ENCODE measurements around the gene ZNF326.

ZNF326 gene

GRCh38 chr1:89954401-89954800 is 40.5 kb upstream of the ZNF326 start:
- no peaks in the 10 kb centered on the region for H3K36me3 ChIP-seq (ENCODE audit: insufficient read depth, low read length)
- no peak overlapping the region for H3K4me3 ChIP-seq (ENCODE audit: low read depth in 1 of 2, low read length in 2 of 2)
- H3K4me1 ChIP-seq (ENCODE audit: insufficient read depth, low read length) = no peaks in the 10 kb centered on the region
- H3K9ac ChIP-seq (ENCODE audit: low read length) = no peak overlapping the region
- no peaks in the 10 kb centered on the region for H3K9me3 ChIP-seq (ENCODE audit: low read length)
- no peak overlapping the region for H3K27ac ChIP-seq (ENCODE audit: low read depth, low read length)
- H3K27me3 ChIP-seq (ENCODE audit: control insufficient read depth in 1 of 2, insufficient read depth in 2 of 2, low read length in 2 of 2) = no peaks in the 10 kb centered on the region

DNA sequence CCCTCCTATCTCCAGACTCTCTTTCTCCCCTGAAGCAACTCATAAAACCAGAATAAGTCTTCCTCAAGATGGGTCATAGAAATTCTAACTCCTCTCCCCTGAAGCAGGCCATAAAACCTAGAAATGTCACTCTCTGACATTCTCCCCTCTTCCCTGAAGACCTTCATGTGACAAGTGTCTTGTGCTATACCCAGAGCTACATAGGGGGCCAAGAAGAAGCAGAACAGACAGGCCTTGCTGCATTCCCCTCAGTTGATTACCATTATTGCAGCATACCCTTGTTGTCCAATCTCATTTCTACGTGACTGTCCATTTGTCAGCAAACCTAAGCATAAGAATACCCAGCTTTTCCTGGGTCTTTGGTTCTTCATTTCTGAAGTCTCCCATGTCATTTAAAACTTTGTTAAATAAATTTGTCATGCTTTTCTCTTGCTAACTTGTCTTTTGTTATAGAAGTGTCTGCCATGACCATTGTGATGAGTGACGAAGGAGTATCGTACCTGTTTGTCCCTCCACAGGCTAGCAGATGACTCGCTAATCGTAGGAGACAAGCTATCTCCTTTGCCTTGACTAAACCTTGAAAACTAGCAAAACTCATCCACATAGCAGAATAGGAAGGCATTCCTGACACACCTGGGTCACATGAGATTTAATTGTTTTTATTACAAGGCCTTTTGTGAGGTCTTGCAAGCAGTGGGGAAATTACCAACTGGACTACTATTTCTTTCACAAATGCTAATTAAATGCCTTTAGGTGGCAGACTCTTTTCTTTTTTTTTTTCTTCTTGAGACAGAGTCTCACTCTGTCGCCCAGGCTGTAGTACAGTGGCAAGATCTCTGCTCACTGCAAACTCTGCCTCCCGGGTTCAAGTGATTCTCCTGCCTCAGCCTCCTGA is 39.4 kb upstream of the ZNF326 start:
- H3K27me3 ChIP-seq (ENCODE audit: control insufficient read depth in 1 of 2, insufficient read depth in 2 of 2, low read length in 2 of 2) = no peaks in the 10 kb centered on the region

GRCh38 chr1:89957107-89957506 is 37.8 kb upstream of the ZNF326 start:
- H3K9ac ChIP-seq (ENCODE audit: low read length) = no peak overlapping the region
- H3K4me3 ChIP-seq (ENCODE audit: low read depth in 1 of 2, low read length in 2 of 2) = no peak overlapping the region
- H3K4me1 ChIP-seq (ENCODE audit: insufficient read depth, low read length) = peaks cover 3% of the 10 kb centered on the region
- H3K27me3 ChIP-seq (ENCODE audit: control insufficient read depth in 1 of 2, insufficient read depth in 2 of 2, low read length in 2 of 2) = no peaks in the 10 kb centered on the region
- H3K36me3 ChIP-seq (ENCODE audit: insufficient read depth, low read length) = no peaks in the 10 kb centered on the region
- H3K27ac ChIP-seq (ENCODE audit: low read depth, low read length) = no peak overlapping the region
- H3K9me3 ChIP-seq (ENCODE audit: low read length) = no peaks in the 10 kb centered on the region

More for the DNA sequence above, 39.4 kb upstream of the ZNF326 start:
- no peaks in the 10 kb centered on the region for H3K9me3 ChIP-seq (ENCODE audit: low read length)
- no peak overlapping the region for H3K27ac ChIP-seq (ENCODE audit: low read depth, low read length)
- no peak overlapping the region for H3K4me3 ChIP-seq (ENCODE audit: low read depth in 1 of 2, low read length in 2 of 2)
- H3K36me3 ChIP-seq (ENCODE audit: insufficient read depth, low read length) = no peaks in the 10 kb centered on the region
- no peak overlapping the region for H3K9ac ChIP-seq (ENCODE audit: low read length)
- H3K4me1 ChIP-seq (ENCODE audit: insufficient read depth, low read length) = no peaks in the 10 kb centered on the region

DNA sequence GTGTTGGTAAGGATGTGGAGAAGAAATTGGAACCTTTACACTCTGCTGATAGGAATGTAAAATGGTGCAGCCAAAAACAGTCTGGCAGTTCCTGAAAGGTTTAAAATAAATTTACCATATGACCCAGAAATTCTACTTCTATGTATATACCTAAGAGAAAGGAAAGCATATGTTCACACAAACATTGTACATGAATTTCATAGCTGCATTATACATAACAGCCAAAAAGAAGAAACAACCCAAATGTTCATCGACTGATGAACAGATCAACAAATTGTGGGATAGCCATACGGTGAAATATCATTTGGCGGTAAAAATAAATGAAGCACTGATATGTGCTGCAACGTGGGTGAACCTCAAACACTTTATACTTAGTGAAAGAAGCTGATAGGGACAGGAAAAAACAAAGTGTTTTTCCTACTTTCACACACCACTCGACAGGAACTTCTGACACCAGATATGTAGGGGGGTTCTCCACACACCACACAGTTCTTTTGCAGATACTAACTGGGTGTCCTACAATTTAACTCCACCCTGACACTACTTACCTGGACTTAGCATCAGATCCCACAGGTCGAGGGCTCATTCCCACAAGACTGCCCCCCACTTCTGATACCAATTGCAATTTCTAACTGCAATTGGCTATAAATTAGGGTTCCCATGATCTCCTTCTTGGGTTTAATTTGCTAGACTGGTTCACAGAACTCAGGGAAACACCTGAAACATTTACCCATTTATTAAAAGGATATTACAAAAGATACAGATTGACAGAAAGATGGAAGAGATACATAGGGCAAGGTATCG is 35.9 kb upstream of the ZNF326 start:
- H3K4me3 ChIP-seq (ENCODE audit: low read depth in 1 of 2, low read length in 2 of 2) = no peak overlapping the region
- H3K9ac ChIP-seq (ENCODE audit: low read length) = no peak overlapping the region
- no peaks in the 10 kb centered on the region for H3K36me3 ChIP-seq (ENCODE audit: insufficient read depth, low read length)
- no peak overlapping the region for H3K27ac ChIP-seq (ENCODE audit: low read depth, low read length)
- peaks cover 10% of the 10 kb centered on the region for H3K4me1 ChIP-seq (ENCODE audit: insufficient read depth, low read length)
- H3K27me3 ChIP-seq (ENCODE audit: control insufficient read depth in 1 of 2, insufficient read depth in 2 of 2, low read length in 2 of 2) = no peaks in the 10 kb centered on the region
- H3K9me3 ChIP-seq (ENCODE audit: low read length) = no peaks in the 10 kb centered on the region

GRCh38 chr1:89959719-89960118 is 35.2 kb upstream of the ZNF326 start:
- Histone ChIP-seq H3K36me3 (ENCODE audit: insufficient read depth, low read length) (no peaks in the 10 kb centered on the region), H3K4me3 (ENCODE audit: low read depth in 1 of 2, low read length in 2 of 2) (no peak overlapping the region), H3K4me1 (ENCODE audit: insufficient read depth, low read length) (peaks cover 10% of the 10 kb centered on the region), H3K27me3 (ENCODE audit: control insufficient read depth in 1 of 2, insufficient read depth in 2 of 2, low read length in 2 of 2) (no peaks in the 10 kb centered on the region), H3K9me3 (ENCODE audit: low read length) (no peaks in the 10 kb centered on the region), H3K9ac (ENCODE audit: low read length) (no peak overlapping the region), H3K27ac (ENCODE audit: low read depth, low read length) (no peak overlapping the region)

DNA sequence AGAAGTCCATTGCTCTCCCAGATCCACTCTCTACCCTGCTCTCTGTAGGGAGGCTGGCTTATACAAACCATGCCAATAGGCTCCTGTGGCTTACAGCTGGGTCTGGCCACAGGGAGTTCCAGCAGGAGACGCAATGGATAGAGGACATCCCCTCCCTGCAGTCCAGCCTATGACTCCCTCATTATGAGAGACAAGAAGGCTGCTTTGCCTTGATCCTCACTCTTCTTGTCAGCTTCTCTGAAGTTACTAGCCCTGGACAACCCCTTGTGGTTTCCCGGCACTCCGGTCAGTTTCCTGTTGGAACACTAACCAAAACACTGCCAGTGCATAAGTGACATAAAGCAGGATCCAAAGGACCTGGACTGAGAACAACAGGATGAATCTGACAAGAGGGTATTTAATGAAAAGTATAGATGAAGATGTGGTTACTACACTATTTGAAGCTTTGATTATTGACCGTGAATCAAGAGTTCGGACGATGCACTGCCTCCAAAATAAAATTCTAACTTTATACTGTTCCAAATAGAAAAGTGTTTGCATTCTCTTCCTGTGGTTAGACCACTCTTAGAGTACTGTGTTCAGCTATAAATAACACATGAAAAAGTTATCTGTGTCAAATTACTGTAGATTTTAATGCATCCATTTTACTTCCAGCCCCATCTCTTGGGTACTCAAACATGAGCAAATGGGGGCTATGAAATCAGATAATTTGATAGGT is 32.7 kb upstream of the ZNF326 start:
- no peak overlapping the region for H3K27ac ChIP-seq (ENCODE audit: low read depth, low read length)
- H3K4me3 ChIP-seq (ENCODE audit: low read depth in 1 of 2, low read length in 2 of 2) = no peak overlapping the region
- H3K9me3 ChIP-seq (ENCODE audit: low read length) = no peaks in the 10 kb centered on the region
- H3K36me3 ChIP-seq (ENCODE audit: insufficient read depth, low read length) = no peaks in the 10 kb centered on the region
- H3K4me1 ChIP-seq (ENCODE audit: insufficient read depth, low read length) = peaks cover 10% of the 10 kb centered on the region
- H3K27me3 ChIP-seq (ENCODE audit: control insufficient read depth in 1 of 2, insufficient read depth in 2 of 2, low read length in 2 of 2) = no peaks in the 10 kb centered on the region
- H3K9ac ChIP-seq (ENCODE audit: low read length) = no peak overlapping the region

- Histone ChIP-seq H3K27me3 (ENCODE audit: control insufficient read depth in 1 of 2, insufficient read depth in 2 of 2, low read length in 2 of 2) (no peaks in the 10 kb centered on the region), H3K4me1 (ENCODE audit: insufficient read depth, low read length) (peaks cover 10% of the 10 kb centered on the region), H3K9ac (ENCODE audit: low read length) (no peak overlapping the region), H3K9me3 (ENCODE audit: low read length) (no peaks in the 10 kb centered on the region), H3K36me3 (ENCODE audit: insufficient read depth, low read length) (no peaks in the 10 kb centered on the region), H3K4me3 (ENCODE audit: low read depth in 1 of 2, low read length in 2 of 2) (no peak overlapping the region), H3K27ac (ENCODE audit: low read depth, low read length) (no peak overlapping the region)
These were observed 32.2 kb upstream of the ZNF326 start for GRCh38 chr1:89962742-89963075.

- Histone ChIP-seq H3K27ac (ENCODE audit: low read depth, low read length) (no peak overlapping the region), H3K4me1 (ENCODE audit: insufficient read depth, low read length) (peaks cover 10% of the 10 kb centered on the region), H3K36me3 (ENCODE audit: insufficient read depth, low read length) (no peaks in the 10 kb centered on the region)
These were observed 29.6 kb upstream of the ZNF326 start for GRCh38 chr1:89965193-89965768.

GRCh38 chr1:89966656-89967055 is 28.3 kb upstream of the ZNF326 start:
- H3K36me3 ChIP-seq (ENCODE audit: insufficient read depth, low read length) = no peaks in the 10 kb centered on the region
- no peak overlapping the region for H3K9ac ChIP-seq (ENCODE audit: low read length)
- no peaks in the 10 kb centered on the region for H3K27me3 ChIP-seq (ENCODE audit: control insufficient read depth in 1 of 2, insufficient read depth in 2 of 2, low read length in 2 of 2)
- H3K4me1 ChIP-seq (ENCODE audit: insufficient read depth, low read length) = peaks cover 14% of the 10 kb centered on the region
- no peaks in the 10 kb centered on the region for H3K9me3 ChIP-seq (ENCODE audit: low read length)
- H3K4me3 ChIP-seq (ENCODE audit: low read depth in 1 of 2, low read length in 2 of 2) = no peak overlapping the region
- H3K27ac ChIP-seq (ENCODE audit: low read depth, low read length) = no peak overlapping the region

More at GRCh38 chr1:89965193-89965768, 29.6 kb upstream of the ZNF326 start:
- Histone ChIP-seq H3K4me3 (ENCODE audit: low read depth in 1 of 2, low read length in 2 of 2) (no peak overlapping the region), H3K9me3 (ENCODE audit: low read length) (no peaks in the 10 kb centered on the region), H3K27me3 (ENCODE audit: control insufficient read depth in 1 of 2, insufficient read depth in 2 of 2, low read length in 2 of 2) (no peaks in the 10 kb centered on the region), H3K9ac (ENCODE audit: low read length) (no peak overlapping the region)

DNA sequence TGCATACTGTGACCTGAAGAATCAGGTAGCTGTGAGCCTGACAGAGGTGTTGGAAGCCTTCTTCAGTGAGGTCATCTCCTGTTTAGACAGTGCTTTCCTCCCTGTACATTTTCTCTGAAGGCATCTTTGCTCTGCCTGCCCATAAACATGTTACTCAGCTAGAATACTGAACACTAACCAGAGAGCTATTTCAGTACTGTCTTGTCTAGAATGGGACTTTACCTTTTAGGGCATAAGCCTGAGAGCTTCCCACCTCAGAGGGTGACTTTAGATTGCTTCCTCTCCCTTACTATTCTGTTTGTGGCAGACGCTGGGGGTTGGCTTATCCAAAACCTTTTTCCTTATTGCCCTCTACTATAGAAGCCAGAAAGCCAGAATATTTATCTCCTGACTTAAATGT is 23.3 kb upstream of the ZNF326 start:
- Histone ChIP-seq H3K4me1 (ENCODE audit: insufficient read depth, low read length) (peaks cover 8% of the 10 kb centered on the region), H3K9me3 (ENCODE audit: low read length) (no peaks in the 10 kb centered on the region), H3K4me3 (ENCODE audit: low read depth in 1 of 2, low read length in 2 of 2) (no peak overlapping the region), H3K9ac (ENCODE audit: low read length) (no peak overlapping the region), H3K27ac (ENCODE audit: low read depth, low read length) (no peak overlapping the region), H3K36me3 (ENCODE audit: insufficient read depth, low read length) (no peaks in the 10 kb centered on the region), H3K27me3 (ENCODE audit: control insufficient read depth in 1 of 2, insufficient read depth in 2 of 2, low read length in 2 of 2) (no peaks in the 10 kb centered on the region)

GRCh38 chr1:89972024-89972423 is 22.9 kb upstream of the ZNF326 start:
- Histone ChIP-seq H3K4me1 (ENCODE audit: insufficient read depth, low read length) (peaks cover 8% of the 10 kb centered on the region), H3K4me3 (ENCODE audit: low read depth in 1 of 2, low read length in 2 of 2) (no peak overlapping the region), H3K36me3 (ENCODE audit: insufficient read depth, low read length) (no peaks in the 10 kb centered on the region), H3K9ac (ENCODE audit: low read length) (no peak overlapping the region), H3K27ac (ENCODE audit: low read depth, low read length) (no peak overlapping the region), H3K27me3 (ENCODE audit: control insufficient read depth in 1 of 2, insufficient read depth in 2 of 2, low read length in 2 of 2) (no peaks in the 10 kb centered on the region), H3K9me3 (ENCODE audit: low read length) (no peaks in the 10 kb centered on the region)
